Spleen (tissue), 11 donors: ENCODE data around the gene BRINP2. TPM values are rescaled to one million over a fixed set of nuclear protein-coding genes. Genes with fewer than 3 reads are reported as not detected.

ENCODE experiments used
- DNase-seq: peaks from one replicate; pipeline ENCODE4 v3.0.0-alpha.2; 2020
- H3K27ac ChIP-seq, 8 donors: fragments of 200-600 bp; sonication (generic) in 7 of 8; 1 replicate in 4 of 8; 2 replicates in 4 of 8; pipeline versions ENCODE4 v1.5.0 to v1.8.0; 2016 to 2021; ENCODE audit warnings: inconsistent platforms in 4 of 8, mild to moderate bottlenecking in 4 of 8, moderate library complexity in 1 of 8
- H3K27me3 ChIP-seq, 7 donors: fragments of 200-600 bp; sonication (generic) in 6 of 7; replicated peaks in 1 of 7; 1 replicate in 4 of 7; 2 replicates in 3 of 7; pipeline versions ENCODE4 v1.5.0 to v1.8.0; 2016 to 2021; ENCODE audit warnings: inconsistent platforms in 3 of 7, mild to moderate bottlenecking in 1 of 7
- H3K36me3 ChIP-seq, 6 donors: fragments of 200-600 bp; sonication (generic) in 5 of 6; 1 replicate in 4 of 6; 2 replicates in 2 of 6; pipeline versions ENCODE4 v1.5.0 to v1.8.0; 2016 to 2021; ENCODE audit warnings: inconsistent platforms in 2 of 6
- H3K4me1 ChIP-seq, 6 donors: fragments of 200-600 bp; sonication (generic) in 5 of 6; 1 replicate in 3 of 6; 2 replicates in 3 of 6; pipeline versions ENCODE4 v1.5.0 to v1.8.0; 2016 to 2021; ENCODE audit warnings: inconsistent platforms in 3 of 6
- H3K4me3 ChIP-seq, 8 donors: fragments of 200-600 bp; sonication (generic) in 7 of 8; 1 replicate in 4 of 8; 2 replicates in 4 of 8; pipeline versions ENCODE4 v1.5.0 to v1.8.0; 2016 to 2021; ENCODE audit warnings: inconsistent platforms in 4 of 8, mild to moderate bottlenecking in 4 of 8, moderate library complexity in 2 of 8
- H3K9me3 ChIP-seq, 8 donors: fragments of 200-600 bp; sonication (generic) in 7 of 8; 1 replicate in 4 of 8; 2 replicates in 4 of 8; pipeline versions ENCODE4 v1.5.0 to v1.8.0; 2016 to 2021; ENCODE audit warnings: inconsistent platforms in 4 of 8
- POLR2A ChIP-seq, 3 donors: fragments of 450-650 bp; IDR thresholded peaks; one replicate each; pipeline ENCODE4 v1.5.1; 2017; ENCODE audit warnings: antibody characterized with exemption in 3 of 3, mild to moderate bottlenecking in 1 of 3
- POLR2AphosphoS5 ChIP-seq, 3 donors: sonication (generic); formaldehyde crosslinking; IDR thresholded peaks; one replicate each; pipeline ENCODE4 v1.5.1; 2017; ENCODE audit warnings: antibody characterized with exemption in 3 of 3
- WGBS, 5 donors: extraction: QIAGEN DNeasy Blood & Tissue Kit in 3 of 5; methylation state at CpG; one replicate each; pipeline versions ENCODE4 v1.1.5 to v1.1.7; 2013 to 2018; 5-methylcytosine and 5-hydroxymethylcytosine counted together
- intact Hi-C: fragments of 100-400 bp; cut with DNase I; formaldehyde crosslinking; loops from one replicate; pipeline ENCODE4 v1.15.0; 2023; ENCODE audit warnings: low total_unique reads
- polyA plus RNA-seq, 3 donors: library from polyadenylated mRNA; stranded (reverse); fragments of 200-250 nt; gene quantifications; one replicate each; pipeline ENCODE4 v1.2.1, GENCODE V29; 2013
- total RNA-seq, 7 donors: library from RNA; depleted of rRNA in 3 of 7; stranded (reverse); fragments of >200 nt in 3 of 7; fragmentation: NEBNext Ultra II Directional in 4 of 7; extraction: Animal tissue kit (Norgen Biotek cat#: 25700) in 4 of 7; gene quantifications; one replicate each; pipeline versions ENCODE4 v1.1.0 to v1.2.1, GENCODE V29; 2016 to 2021
- TF ChIP-seq, protein P1 (sequence below), 11 experiments: fragments of 200-600 bp in 7 of 11; fragments of 450-650 bp in 4 of 11; sonication (generic) in 4 of 11; IDR thresholded peaks in 8 of 11; conservative IDR thresholded peaks in 3 of 11; 1 replicate in 7 of 11; 2 replicates in 4 of 11; pipeline versions ENCODE4 v1.4.0 to v1.8.0; 2016 to 2021; ENCODE audit warnings: antibody characterized with exemption in 11 of 11, inconsistent platforms in 4 of 11, mild to moderate bottlenecking in 1 of 11
- donor health status: healthy with polysubstance abuse.
- donor health status: DM: no; HTN: no; CAD: no; lungs with moderate emphysema.
- donor health status: DM: no; HTN: no; CAD: no.
- donor health status: Bipolar disorder and iron deficiency.
- donor health status: healthy.
- donor health status: DM: no; HTN: no; CAD: no.
- donor health status: DM: yes; HTN: yes; CAD: no.

BRINP2 gene
- total and polyA plus RNA-seq, 10 donors, result 0.33 to 1.5 (median 0.74) TPM

DNA sequence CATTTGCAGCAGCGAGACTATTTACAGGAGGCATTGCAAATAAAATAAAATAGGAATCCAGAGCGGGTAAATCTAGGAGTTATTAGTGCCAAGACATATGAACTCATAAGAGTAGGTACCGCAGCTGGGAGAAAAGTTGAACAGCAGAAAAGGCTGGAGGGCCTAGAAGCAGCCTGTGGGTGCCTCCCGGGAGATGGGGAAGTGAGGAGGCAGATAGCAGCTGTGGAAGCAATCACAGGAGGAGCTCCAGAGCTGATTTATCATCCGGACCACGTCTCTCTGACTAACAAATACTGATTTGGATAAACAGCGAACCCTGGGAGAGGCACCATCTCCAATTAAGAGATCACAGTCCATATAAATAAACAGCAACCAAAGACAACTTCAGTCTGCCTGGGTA, 64.6 kb downstream of the BRINP2 start:
- no peaks in the 10 kb centered on the region for H3K9me3 ChIP-seq
- intact Hi-C loops, result no loop called here
- 74 to 86% (median 78%) methylated on average over 7 of the region's 7 CpGs for WGBS, 5 donors
- H3K4me1 ChIP-seq, result no peaks in the 10 kb centered on the region
- H3K36me3 ChIP-seq, result no peaks in the 10 kb centered on the region
- TF ChIP-seq POLR2A (IDR thresholded peaks at IDR 0.05) (no peak), POLR2AphosphoS5 (IDR thresholded peaks at IDR 0.05) (no peak)
- TF ChIP-seq, protein P1, sequence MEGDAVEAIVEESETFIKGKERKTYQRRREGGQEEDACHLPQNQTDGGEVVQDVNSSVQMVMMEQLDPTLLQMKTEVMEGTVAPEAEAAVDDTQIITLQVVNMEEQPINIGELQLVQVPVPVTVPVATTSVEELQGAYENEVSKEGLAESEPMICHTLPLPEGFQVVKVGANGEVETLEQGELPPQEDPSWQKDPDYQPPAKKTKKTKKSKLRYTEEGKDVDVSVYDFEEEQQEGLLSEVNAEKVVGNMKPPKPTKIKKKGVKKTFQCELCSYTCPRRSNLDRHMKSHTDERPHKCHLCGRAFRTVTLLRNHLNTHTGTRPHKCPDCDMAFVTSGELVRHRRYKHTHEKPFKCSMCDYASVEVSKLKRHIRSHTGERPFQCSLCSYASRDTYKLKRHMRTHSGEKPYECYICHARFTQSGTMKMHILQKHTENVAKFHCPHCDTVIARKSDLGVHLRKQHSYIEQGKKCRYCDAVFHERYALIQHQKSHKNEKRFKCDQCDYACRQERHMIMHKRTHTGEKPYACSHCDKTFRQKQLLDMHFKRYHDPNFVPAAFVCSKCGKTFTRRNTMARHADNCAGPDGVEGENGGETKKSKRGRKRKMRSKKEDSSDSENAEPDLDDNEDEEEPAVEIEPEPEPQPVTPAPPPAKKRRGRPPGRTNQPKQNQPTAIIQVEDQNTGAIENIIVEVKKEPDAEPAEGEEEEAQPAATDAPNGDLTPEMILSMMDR (IDR thresholded peaks at IDR 0.05 in 8 of 11, conservative IDR thresholded peaks at IDR 0.05 in 3 of 11), result no peak
- no peak overlapping the region for H3K4me3 ChIP-seq
- H3K27me3 ChIP-seq, result no peaks in the 10 kb centered on the region
- no peak for DNase-seq
- H3K27ac ChIP-seq, result no peak overlapping the region

DNA sequence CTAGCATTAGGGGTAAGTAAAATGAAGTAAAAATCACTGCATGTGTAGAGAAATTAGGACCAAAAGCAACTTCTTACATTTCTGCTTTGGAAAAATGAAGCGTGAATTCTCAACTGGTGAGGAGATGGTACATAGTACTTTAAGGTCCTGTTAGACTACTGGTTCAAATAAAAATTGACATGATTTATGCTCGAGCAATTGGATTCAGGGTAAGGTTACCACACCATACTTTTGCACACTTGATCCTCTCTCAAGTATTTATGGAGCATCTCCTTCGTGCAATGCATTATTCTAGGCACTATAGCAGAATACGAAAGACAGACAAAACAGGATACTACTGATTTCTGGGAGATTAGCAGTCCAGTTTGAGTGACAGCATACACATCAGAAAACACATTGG, 66.2 kb downstream of the BRINP2 start:
- Histone ChIP-seq H3K27me3 (no peaks in the 10 kb centered on the region), H3K9me3 (no peaks in the 10 kb centered on the region), H3K36me3 (no peaks in the 10 kb centered on the region), H3K4me3 (no peak overlapping the region), H3K27ac (no peak overlapping the region), H3K4me1 (no peaks in the 10 kb centered on the region)
- no peak for TF ChIP-seq POLR2AphosphoS5 (IDR thresholded peaks at IDR 0.05)
- TF ChIP-seq, protein P1 (IDR thresholded peaks at IDR 0.05 in 8 of 11, conservative IDR thresholded peaks at IDR 0.05 in 3 of 11), result no peak
- TF ChIP-seq POLR2A (IDR thresholded peaks at IDR 0.05), result no peak
- WGBS, 5 donors, result 79 to 89% (median 82%) methylated on average over 4 of the region's 4 CpGs
- no peak for DNase-seq
- intact Hi-C loops, result no loop called here

DNA sequence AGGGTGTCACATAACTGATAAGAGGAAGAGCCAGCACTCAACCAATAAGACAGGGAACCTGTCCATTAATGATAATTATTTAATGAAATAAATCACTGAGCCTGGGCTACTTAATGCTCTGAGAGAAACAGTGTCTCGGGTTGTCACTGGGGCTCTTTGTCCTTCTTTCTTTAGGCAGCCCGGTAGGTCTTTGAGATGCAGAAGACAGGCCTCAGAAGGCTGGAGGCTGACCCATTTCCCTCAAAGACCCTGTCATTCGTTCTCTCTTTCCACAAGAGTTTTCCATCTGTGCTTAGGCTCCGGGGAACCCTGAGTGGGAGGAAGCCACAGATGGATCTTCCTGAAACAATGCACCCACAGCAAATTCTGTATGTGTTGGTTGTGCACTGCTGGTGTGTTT, 68.2 kb downstream of the BRINP2 start:
- Histone ChIP-seq H3K27ac (no peak overlapping the region), H3K9me3 (no peaks in the 10 kb centered on the region), H3K36me3 (no peaks in the 10 kb centered on the region), H3K4me3 (no peak overlapping the region), H3K4me1 (no peaks in the 10 kb centered on the region), H3K27me3 (no peaks in the 10 kb centered on the region)
- TF ChIP-seq, protein P1 (IDR thresholded peaks at IDR 0.05 in 8 of 11, conservative IDR thresholded peaks at IDR 0.05 in 3 of 11), result no peak
- TF ChIP-seq POLR2AphosphoS5 (IDR thresholded peaks at IDR 0.05) (no peak), POLR2A (IDR thresholded peaks at IDR 0.05) (no peak)
- WGBS, 5 donors, result 53 to 78% (median 66%) methylated on average over 4 of the region's 4 CpGs
- no peak for DNase-seq
- intact Hi-C loops, result no loop called here

DNA sequence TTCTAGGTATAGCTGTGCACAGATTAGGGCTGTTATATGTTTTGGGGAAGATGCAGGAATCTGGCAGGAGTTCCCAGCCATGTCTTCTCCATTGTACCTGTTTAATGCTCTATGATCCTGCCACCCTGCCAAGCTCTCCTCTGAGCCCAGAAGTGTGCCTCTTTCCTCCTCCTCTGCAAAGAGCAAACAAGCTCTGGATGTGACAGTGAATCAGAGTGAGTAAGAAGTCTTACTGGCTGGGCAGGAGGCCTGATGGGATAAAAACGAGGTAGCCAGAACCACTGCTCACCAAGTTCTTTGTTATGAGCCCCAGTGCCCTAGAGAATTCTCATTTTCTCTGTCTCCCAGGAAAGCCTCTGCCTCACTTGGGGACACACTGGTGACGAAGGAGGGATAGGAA, 69.0 kb downstream of the BRINP2 start:
- H3K27ac ChIP-seq, result no peak overlapping the region
- no peaks in the 10 kb centered on the region for H3K36me3 ChIP-seq
- intact Hi-C loops, result no loop called here
- no peak for DNase-seq
- WGBS, 5 donors, result 59 to 83% (median 72%) methylated on average over 2 of the region's 2 CpGs
- no peak overlapping the region for H3K4me3 ChIP-seq
- TF ChIP-seq, protein P1 (IDR thresholded peaks at IDR 0.05 in 8 of 11, conservative IDR thresholded peaks at IDR 0.05 in 3 of 11), result no peak
- H3K9me3 ChIP-seq, result no peaks in the 10 kb centered on the region
- no peaks in the 10 kb centered on the region for H3K27me3 ChIP-seq
- no peaks in the 10 kb centered on the region for H3K4me1 ChIP-seq
